ENCODE data around the gene MORN1.

GRCh38 chr1:2398871-2399270, 7.5 kb upstream of the MORN1 start:
- no peak for TF ChIP-seq CTCF (conservative IDR thresholded peaks at IDR 0.05; ENCODE audit: low read depth, low read length)
- no peak for TF ChIP-seq MAFK (IDR thresholded peaks at IDR 0.05; ENCODE audit: low read depth, low read length)
- TF ChIP-seq FOS (IDR thresholded peaks at IDR 0.05; ENCODE audit: low read depth, low read length): no peak

All from IMR-90 (cell line).